LHCN-M2 (cell line): Measurements from ENCODE around the gene KLRG1. TPM values are rescaled to one million over a fixed set of nuclear protein-coding genes. Genes with fewer than 3 reads are reported as not detected.

Experiments
- DNase-seq: peaks from one replicate; pipeline ENCODE4 v3.0.0-alpha.2; 2012; ENCODE audit warnings: low read depth
- total RNA-seq: library from RNA; depleted of rRNA; stranded (reverse); fragments of >200 nt; gene quantifications from 2 replicates; pipeline ENCODE4 v1.2.3, GENCODE V29; 2014

Gene KLRG1
- total RNA-seq, 1 experiment from 2014 or later, result 0.52 TPM

DNA sequence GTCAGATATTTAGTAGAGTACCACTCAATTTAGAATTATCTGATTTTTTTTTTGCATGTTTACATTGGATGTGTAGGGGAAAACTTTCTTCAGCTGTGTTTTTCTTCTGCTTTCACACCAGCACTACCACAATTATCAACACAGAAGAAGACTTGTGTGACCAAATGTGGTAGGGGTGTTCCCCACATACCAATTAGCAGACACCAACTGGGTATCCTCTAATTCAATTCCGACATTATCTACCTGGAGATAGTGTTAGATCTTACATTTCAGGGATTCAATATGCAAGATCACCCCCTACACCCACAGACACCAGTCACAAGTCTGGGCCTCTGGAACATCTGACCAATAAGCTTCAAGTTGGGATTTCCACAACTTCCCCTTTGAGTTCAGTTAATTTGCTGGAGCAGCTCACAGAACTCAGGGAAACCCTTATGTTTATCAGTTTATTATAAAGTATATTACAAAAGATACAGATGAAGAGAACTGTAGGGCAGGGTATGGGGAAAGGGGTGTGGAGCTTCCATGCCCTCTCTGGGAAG is 4.1 kb upstream of the KLRG1 start:
- DNase-seq, result no peak

GRCh38 chr12:8987163-8987562 is 2.2 kb upstream of the KLRG1 start:
- DNase-seq, result no peak

DNA sequence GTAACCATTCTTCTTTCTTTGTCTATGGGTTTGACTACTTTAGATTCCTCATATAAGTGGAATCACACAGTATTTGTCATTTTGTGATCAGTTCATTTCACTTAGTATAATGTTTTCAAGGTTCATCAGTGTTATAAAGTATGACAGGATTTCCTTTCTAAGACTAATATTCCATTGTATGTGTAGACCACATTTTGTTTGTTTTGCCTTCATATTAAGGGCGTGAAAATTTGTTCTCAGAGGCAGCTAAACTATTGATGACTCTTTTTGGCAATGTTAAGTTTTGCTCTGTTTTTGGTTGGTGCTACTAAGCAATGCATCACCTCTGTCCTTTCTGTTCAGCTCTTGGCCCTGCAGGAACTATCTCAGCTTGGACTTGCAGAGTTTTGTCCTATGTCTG is 1.7 kb upstream of the KLRG1 start:
- no peak for DNase-seq

DNA sequence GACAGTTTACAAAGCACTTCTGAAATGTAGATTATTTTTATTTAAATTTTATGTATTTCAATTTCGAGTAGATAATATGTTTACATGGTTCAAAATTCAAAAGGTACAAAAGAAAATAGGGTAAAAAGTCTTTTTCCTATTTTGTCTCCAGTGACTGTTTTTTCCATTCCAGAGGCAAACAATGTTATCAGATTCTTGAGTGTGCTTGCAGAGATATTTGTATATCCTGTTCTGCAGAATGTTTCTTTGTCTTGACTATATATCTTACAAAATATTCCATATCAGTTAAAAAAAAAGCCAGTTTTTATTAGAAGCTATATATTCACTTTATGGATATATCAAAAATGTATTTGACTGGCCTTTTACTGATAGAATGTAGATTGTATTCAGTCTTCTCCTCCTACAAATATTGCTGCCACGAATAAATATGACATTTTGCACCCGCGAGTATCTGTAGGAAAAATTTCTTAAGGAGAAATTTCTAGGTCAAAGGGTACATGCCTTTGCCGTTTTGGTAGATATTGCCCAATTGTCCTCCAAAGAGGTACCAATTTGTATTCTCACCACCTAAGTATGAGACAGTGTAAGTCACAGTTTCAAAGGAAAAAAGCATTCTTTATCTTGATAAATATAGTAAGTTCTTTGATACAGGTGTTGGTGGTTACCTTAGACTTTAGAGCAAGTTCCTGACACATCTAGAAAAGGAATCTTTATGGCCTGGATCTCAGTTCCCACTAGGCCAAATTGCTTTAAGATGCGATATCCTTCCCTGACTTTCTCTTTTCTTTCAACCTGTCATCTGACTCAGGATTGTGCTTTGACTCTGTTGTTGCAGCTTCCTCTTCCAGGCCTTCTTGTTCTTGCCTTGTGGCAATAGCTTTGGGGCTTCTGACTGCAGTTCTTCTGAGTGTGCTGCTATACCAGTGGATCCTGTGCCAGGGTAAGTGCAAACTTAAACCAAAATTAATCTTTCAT is 2.3 kb downstream of the KLRG1 start:
- DNase-seq, result no peak

GRCh38 chr12:8993827-8994226 is 4.5 kb downstream of the KLRG1 start:
- DNase-seq, result no peak

GRCh38 chr12:8995021-8995775 is 5.9 kb downstream of the KLRG1 start:
- DNase-seq, result no peak

DNA sequence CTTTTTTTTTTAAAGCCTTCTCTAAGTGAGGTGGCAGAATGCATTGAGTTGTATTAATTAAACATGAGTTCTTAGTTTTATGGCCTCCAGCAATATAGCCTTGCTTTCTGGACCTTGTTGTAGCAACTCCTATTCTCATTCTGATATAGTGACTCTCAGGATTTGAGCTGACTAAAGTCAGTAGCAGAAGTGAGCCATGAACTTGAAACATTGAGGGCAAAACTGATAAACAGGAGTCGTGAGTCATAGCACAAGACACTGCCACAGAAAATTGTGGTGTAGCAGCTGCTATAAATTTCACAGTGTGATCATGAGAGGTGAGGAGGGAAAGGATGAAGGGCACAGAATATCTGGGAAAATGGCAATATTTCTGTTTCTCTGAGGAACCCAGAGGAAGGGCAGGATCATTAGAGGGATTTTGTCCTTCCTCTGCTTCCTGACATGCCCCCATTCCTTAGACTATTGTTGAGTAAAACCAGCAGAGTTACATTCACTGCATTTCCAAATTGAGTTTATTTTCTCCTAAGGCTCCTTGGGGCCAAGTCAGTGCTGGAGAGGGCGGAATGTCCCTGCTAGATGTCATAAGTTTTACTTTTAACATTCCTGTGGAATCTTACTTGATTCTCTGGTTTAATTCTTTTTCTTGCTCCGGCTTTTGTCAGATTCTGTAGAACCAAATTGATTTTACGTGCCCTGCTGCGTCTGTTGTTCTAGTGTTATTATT is 7.5 kb downstream of the KLRG1 start:
- DNase-seq, result peak; percentile 75

GRCh38 chr12:9001233-9001632 is 11.9 kb downstream of the KLRG1 start:
- no peak for DNase-seq

- DNase-seq, result no peak
Observed at GRCh38 chr12:9002335-9002734, 13.0 kb downstream of the KLRG1 start.

GRCh38 chr12:9022592-9022991 is 33.2 kb downstream of the KLRG1 start:
- DNase-seq, result no peak

DNA sequence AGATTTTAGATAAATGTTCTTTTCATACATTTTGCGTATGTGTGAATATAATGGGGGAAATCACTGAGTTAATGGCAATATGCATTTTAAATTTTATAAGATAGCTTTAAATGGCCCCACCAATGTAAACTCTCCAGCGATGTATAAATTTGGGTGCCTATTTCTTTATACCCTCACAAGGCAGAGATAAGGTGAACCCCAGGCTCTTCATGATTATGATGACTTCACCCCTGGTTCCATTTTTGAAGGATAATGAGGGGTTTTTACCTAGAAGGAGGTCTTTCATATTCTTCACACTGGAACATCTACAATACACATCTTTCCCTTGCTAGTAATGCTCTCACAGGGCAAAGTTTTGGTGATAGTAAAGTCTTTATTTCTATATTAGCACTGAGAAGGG is 35.2 kb downstream of the KLRG1 start:
- DNase-seq, result no peak

DNA sequence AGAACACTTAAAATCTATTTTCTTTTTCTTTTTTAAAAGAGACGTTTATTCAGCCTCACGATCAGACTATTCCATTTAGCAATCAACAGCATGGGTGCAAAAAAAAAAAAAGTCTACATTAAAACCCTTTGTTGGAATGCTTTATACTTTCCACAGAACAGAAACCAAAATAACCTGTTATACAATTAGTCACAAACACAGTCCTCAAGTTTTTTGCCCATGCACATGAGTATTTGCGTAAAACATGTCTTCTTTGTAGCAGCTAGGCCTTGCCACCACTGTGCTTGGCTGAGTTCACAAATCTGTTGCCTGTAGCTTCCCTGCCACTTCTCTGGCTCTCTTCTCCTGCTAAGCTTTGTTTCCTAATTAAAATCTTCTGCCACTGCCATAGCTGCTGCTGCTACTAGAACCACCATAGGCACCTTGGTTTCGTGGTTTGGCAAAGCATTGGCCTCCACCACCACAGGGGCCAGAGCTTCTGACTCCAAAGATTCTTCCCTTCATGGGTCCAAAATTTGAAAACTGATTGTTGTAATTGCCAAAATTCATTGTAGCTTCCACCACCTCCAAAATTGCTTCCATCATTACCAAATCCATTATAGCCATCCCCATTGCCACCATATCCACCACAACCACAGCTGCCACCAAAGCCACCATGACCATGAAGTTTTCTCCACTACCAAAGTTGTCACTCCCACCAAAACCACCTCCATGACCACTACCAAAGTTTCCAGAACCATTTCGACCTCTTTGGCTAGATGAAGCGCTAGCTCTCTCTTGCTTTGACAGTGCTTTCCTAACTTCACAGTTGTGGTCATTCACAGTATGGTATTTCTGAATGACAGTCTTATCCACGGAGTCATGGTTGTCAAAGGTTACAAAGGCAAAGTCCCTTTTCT is 38.1 kb downstream of the KLRG1 start:
- DNase-seq, result no peak

GRCh38 chr12:9030776-9031175 is 41.4 kb downstream of the KLRG1 start:
- no peak for DNase-seq

- DNase-seq, result no peak
Observed at GRCh38 chr12:9032202-9032964, 43.0 kb downstream of the KLRG1 start.

DNA sequence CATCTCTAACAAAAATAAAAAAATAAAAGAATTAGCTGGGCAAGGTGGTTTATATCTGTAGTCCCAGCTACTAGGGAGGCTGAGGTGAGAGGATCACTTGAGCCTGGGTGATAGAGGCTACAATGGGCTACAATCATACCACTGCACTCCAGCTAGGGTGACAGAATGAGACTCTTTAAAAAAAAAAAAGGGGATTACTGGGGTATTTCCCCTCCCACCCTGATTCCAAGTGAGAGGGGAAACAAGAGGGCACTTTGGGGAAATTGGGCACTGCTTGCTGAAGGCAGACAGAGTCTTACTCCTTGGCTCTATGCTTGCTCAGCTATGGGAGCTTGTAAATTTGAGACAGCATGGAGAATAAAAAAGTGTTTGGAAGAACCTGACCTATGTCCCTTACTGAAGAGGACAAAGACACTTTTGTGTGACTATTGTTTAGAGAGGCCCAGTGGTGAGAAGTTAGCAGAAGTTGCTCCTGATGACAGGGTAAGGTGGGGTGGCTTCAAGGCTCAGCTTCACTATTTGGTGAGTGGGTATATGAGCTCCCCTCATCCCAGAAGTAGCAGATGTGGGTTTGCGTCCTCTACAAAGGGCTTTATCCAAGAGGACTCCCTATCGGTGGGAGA is 44.0 kb downstream of the KLRG1 start:
- DNase-seq, result no peak

DNA sequence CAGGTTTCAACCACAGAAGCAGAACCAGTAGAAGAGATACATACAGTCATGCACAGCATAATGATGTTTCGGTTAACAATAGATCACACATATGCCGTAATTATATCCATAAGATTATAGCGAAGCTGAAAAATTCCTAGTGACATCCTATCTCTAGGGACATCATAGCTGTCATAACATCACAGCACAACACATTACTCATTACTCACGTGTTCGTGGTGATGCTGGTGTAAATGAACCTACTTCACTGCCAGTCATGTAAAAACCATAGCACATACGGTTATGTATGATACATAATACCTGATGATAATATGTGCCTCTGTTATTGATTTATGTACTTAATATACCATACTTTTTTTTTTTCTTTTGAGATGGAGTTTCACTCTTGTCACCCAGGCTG is 44.7 kb downstream of the KLRG1 start:
- no peak for DNase-seq

- no peak for DNase-seq
Observed at GRCh38 chr12:9036227-9036626, 46.9 kb downstream of the KLRG1 start.

- DNase-seq, result no peak
Observed at GRCh38 chr12:9037431-9037830, 48.1 kb downstream of the KLRG1 start.

GRCh38 chr12:9039397-9039977 is 50.1 kb downstream of the KLRG1 start:
- peak; percentile 52 for DNase-seq
